Stimulated activated CD8-positive, alpha-beta memory T cell treated with anti-CD3 and anti-CD28 coated beads, Interleukin-2, amount 100 ng/mL, for 1 hour (primary cell): Measurements from ENCODE around the gene ARID5B.

Experiments used
- DNase-seq, 2 donors: peaks; one replicate each; pipeline ENCODE4 v3.0.0-alpha.2; 2020; ENCODE audit warnings: low read depth in 2 of 2

The ARID5B gene

DNA sequence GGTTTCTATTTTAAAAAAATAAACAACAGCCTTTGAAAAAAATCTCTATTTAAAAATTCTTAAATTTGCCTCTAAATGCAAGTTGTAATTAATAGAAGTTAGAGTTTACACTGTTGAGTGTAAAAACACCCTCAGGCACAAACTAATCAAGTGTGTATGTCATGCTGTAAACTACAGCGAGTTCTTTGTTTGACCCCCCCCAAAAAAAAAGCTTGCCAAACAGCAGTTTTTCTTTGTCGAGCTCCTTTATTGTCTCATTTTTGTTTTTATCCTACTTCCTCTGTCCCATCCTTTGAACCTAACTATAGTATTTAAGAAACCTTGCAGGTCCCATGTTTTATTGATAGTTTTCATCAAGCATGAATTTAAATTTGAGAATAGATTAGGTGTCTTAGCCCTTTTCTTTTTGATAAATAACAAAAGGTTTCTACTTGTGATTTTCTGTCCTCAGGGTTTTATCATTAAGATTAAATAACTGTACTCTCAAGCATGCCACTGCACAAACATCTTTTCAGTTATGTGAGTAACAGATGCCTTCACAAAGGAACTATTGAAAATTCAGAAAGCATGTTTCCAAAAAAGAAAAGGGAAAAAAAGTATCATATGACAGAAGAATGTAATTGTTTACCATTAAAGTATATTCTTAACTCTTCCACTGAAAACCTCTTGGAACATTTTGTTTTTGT lies 176.0 kb downstream of the ARID5B start:
- DNase-seq = no peak

DNA sequence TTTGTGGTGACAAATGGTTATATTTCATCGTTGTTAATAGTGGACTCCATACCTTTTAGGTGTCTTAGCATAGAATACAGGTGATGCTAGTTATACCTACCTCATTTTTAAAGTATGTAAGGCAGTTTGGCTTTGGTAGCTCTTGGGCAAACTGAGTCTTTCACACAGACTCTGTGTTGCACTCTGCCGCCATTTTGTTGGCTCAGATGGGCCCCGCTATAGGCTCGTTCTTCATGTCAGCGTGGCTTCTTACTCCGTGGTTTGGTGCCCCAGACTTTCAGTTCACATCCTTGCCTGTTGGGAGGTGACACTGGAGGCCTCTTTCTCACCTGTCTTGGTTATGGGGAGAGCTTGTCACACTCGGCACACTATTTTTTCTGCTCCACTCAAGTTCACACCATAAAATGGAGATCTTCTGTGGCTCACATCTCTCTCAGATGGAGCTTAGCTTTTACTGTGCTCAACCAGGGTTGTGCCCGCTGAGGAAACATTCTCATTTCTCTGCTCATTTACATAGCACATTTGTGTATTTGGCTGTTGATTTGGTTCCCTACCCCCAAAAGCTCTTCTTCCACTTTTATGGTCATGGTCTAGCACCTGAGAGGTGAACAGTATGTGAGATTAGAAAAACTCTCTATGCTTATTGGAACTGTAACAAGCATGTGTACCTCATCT lies 178.5 kb downstream of the ARID5B start:
- no peak for DNase-seq

DNA sequence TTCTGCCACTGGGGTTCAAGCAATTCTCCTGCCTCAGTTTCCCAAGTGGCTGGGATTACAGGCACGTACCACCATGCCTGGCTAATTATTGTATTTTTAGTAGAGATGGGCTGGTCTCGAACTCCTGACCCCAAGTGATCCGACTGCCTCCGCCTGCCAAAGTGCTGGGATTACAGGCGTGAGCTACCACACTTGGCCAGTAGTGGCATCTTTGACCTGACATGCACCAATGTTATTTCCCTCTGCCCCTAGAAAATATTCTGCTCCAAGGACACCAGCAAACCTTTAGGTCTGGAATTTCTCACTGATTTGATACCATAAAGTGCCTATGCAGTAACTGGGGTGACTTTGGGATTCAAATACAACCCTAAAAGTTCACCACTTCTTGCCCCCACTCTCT lies 179.4 kb downstream of the ARID5B start:
- no peak for DNase-seq

DNA sequence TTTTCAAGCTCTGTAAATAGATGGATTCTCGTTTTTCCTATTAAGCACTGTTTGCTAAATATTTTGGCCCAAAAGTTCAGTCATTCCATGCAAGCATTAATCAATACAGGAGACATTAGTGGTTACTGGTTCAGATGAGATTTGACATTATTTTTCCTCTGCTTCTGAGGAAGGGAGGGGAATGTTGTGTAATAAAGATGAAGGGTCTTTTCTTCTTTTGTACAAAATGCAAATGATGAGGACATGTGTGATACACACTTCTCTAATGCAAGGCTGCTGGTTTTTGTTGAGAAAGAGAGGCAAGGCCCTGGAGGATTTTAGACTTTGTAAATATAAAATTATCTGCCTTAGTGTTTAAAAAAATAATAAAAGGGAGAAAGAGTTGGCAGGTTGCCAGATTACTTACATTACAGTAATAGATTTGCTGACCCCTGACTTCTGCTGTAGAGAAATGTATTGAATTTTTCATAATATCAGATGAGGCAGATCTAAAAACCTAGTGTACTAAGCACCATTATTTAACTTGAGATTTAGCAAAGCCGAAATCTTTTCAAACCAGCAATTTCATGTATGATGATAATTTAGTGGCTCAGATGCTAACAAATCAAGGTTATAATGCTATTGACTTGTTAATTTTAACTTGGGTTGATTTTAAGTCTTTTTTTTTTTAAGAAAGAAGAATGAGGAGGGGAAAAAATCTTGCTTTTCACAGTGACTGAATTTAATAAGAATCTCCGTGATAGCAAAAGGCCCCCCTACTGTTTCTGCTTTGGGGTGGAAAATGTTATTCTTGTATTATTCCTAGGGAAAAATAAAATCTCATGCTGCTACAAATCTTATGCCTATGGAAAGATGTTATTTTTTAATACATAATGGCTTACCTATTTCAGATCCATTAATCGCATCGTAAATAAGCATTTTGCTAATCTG lies 180.1 kb downstream of the ARID5B start:
- DNase-seq = no peak

DNA sequence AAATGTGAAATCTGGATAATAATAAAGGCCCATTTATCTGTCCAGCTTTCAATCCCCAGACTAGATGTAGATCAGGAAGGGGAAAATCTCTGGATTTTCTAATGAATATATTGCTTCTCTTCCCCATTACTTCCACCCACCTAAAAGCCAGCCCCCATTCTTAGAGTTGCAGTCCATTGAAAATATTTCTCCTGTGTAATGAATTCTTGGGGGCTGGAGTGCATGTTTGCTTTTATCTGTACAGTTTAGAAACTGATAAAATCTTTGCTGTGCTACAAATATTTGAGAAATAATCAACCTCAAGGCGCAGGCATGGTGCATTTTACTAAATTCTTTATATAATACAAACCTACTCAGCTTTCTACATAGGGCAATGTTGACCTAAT lies 180.8 kb downstream of the ARID5B start:
- no peak for DNase-seq

DNA sequence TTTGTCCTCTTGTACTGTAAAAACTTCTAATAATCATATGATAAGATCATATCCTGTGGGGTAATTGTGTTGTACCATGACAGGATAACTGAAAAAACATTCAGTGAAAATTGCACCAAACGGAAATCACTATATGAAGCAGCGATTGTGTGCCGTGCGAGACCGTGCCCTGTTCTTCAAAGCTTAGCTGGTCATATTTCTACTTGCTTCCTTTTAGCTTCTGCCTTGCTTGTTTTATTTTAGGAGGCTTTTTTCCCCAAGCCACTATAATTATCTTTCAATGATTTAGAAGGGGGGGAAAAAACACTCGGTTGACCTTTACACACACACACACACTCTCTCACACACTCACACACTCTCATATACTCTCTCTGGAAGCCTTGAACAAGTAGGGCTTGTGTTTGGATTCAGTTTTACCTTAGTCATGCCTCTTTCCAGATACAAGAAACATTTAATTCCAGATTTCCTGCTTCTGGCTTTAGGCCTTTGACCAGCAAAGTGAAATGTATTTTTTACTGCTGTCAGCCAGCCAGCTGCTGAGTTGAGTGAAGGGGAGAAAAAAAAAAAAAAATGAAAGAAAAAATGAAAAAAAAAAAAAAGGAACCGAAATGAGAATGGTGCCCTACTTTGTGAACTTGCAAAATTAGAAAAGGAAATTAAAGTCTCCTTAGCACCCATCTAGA lies 181.4 kb downstream of the ARID5B start:
- no peak for DNase-seq

DNA sequence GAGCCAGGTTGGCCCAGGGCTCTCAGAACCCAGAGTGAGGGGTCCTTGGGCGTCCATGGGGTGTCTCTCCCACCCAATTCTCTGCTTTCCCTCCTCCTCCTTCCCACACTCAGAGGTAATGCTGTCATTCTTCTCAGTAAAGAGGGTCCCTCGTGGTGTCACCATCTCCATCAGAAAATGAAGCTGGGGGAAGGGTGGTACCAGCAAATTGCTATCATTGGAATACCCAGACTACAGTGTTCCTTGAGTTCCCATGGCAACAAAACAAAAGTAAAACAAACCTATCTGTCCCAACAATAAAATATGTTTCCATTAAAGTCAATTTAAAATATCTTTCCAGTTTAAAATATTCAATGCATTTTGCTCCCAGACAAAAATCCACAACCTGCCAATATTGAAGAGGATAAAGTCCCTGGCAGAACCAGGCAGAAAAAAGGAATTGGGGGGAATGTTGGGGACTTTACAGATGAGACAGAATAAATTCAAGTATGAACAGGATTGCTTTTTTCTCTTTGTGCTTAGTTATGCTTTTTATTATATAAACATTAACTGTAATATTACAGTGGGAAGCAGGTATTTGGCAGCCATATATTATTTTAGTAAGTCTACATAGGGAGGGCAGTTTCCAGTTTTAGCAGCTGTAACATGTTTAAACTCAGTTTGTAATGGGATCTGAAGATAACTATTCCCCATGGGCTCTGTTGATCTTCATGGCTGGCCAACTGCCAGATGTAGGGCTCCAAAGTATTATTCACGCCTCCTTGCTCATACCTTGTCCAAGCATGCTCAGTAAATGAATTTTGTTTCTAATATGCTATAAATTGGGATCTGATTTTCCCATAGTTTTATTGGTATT lies 182.1 kb downstream of the ARID5B start:
- DNase-seq = no peak

DNA sequence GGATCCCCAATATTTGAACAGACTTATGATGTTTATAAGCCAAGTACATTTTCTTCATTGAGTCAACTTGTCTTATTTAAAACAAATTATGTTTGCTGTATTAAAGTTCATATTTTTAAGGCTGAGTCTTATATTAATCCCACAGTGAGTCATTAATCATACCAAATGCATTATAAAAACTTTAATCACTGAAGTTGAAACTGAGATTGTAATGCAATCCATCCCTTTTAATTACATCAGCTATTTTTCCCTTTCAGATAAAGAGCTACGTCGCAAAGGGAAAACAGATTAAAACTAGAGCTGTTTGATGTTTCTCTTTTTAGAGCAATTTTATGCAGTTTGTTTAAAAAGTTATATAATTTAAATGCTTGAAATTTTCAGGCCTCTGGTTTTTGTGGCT lies 183.0 kb downstream of the ARID5B start:
- no peak for DNase-seq

DNA sequence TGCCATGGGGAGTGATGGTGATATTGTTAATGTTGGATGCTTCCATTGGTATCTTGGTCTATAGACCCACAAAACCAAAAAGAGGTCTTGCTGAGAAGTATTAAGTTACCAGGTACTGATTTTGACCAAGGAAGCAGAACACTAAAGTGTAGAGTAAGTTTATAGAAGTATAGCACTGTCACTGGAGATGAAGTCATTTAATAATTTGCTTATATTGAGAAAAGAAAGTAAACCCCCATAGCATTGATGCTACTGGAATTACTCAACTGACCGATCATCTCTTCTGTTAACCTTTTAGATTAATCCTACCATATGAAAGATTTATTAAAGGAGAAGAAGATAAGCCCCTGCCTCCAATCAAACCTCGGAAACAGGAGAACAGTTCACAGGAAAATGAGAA lies 183.9 kb downstream of the ARID5B start:
- no peak for DNase-seq

DNA sequence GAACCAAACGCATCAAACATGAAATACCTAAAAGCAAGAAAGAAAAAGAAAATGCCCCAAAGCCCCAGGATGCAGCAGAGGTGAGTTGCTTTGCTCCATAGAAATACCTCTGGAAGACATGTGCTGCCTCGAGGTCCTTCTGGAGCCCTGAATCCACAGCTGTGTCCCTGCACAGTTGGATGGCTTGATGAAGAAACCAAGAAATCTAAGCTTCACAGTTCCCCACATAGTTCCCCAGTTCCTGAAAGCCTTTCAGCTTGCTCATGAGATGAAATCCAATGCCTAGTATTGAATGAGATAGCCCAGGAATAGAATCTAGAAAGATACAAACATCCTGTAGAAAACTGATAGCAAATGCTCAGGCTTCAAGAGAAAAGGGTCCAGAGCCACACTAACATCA lies 184.3 kb downstream of the ARID5B start:
- DNase-seq = no peak

DNA sequence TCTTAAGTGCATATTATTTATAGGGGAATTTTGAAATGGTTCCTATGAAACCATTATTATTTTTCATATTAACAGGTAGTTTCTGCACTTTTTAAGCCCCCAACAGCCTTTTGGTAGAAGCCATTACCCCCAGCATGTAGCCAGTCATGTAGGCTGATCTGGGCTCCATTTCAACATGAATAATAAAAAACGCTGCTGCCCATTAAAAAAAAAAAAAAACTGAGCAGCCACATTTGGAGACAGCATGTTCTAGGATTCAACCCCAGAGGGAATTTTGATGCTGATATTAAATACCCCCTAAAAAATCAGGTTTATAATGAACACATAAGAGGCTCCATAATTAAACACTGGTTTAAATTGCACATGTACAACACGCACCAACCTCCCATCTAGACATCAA lies 185.8 kb downstream of the ARID5B start:
- no peak for DNase-seq

DNA sequence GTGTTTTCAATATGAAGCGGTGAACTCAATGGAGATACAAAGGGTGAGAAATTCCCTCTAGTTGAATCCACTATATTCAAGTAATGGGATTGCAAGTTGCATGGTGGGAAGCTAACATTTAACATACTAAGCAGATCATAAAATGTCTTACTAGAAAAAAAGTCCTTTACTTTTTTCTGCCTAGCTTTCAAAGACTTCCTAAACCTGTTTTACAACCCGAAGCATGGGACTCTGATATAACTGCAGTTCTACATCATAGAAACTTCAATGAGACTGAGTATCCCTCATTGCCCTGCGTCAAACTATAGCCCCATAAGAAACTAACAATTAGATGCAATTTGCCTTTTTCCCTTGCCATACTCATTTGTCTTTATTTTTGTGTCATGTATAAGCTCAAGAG lies 187.3 kb downstream of the ARID5B start:
- DNase-seq = no peak

DNA sequence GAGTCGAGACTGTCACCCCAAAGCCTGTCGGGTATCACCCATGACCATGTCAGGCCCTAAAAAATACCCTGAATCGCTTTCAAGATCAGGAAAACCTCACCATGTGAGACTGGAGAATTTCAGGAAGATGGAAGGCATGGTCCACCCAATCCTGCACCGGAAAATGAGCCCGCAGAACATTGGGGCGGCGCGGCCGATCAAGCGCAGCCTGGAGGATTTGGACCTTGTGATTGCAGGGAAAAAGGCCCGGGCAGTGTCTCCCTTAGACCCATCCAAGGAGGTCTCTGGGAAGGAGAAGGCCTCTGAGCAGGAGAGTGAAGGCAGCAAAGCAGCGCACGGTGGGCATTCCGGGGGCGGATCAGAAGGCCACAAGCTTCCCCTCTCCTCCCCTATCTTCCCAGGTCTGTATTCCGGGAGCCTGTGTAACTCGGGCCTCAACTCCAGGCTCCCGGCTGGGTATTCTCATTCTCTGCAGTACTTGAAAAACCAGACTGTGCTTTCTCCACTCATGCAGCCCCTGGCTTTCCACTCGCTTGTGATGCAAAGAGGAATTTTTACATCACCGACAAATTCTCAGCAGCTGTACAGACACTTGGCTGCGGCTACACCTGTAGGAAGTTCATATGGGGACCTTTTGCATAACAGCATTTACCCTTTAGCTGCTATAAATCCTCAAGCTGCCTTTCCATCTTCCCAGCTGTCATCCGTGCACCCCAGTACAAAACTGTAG lies 191.0 kb downstream of the ARID5B start:
- DNase-seq = no peak

DNA sequence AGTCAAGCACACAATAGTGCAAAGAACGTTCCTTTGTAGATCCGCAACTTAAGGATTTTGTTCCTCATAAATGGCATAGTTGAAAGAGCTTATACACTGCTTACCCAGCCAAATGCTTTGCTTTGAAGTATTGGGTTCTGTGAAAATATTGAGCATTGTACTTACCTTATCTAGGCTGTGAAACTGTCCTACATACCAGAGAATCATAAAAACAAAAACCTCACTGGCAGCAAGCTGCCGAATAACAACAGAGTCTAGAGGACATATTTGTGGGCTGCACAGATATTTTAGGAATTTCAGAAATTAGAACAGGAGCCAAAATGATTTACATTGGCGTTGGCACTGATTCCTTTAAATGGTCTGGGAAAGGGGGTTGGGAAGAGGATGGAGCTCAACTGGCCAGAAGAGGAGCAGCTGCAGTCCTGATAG lies 192.4 kb downstream of the ARID5B start:
- no peak for DNase-seq

DNA sequence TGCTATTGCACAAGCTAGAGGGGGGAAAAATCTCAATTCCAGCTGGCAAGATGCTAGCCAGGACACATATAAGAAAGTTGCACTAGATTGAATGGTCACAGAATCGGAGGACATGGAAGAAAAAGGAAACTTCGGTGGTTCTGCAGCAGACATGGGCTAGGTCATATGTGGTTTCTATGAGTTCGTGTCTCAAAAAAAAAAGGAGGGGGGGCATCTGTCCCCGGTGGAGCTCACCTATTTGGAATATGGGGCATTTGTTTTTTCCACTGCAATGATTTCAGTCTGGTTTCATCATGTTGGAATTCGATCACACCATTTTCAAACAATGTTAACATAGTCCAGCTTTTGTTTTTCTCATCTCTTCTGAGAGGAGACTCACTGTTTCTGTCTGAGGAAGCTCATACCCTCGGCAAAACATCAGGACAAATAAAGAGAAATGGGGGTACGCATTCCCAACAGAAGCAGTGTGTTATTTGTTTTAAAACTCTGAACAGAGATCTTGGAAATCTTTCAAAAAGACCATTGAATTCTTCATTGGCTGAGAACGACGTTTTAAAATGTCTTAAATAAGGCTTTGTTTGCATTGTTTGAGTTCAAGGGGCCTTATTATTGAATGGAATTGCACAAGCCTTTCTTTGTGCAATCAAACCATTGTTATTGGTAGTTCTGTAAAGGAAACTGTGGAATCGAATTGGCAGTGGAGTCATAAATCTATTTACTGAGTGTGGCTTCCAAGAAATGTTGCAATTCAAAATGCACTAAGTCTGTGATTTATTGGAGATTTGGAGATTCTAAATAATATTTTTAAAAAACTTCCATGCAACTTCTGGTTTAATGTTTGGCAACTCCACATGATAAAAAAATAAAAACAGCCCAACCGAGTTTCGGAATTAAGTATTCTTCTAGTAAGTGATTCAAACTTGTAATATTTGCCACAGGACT lies 194.0 kb downstream of the ARID5B start:
- no peak for DNase-seq

DNA sequence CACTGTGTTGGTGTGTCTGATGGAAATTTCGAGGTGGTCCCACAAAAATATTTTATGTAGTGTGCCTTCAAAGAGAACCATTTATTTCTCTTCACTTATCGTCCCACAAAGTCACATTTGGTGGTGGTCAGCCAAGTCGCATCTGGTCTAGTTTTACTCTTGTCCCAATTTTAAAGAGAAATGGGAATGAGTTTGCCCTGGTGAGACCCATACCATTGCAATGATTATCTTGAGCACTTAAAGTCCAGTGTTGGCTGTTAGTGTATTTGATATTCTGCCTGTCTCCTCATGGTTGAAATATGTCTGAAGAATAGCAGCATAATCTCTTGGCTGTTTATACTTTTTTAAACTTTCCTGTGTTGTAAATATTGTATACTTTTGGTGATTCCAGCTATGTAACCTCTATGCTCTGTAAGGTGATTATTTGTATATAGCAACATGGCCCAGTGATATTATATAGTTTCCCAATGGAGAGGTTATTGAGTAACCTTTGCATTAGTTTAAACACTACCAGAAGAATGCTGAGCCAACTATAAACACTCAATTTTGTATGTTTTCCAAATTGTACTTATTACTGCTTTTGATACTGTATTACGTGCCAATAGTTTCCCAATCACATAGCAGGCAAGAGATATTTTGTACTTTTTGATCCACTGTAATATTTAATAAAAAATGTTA lies 194.9 kb downstream of the ARID5B start:
- DNase-seq = no peak

DNA sequence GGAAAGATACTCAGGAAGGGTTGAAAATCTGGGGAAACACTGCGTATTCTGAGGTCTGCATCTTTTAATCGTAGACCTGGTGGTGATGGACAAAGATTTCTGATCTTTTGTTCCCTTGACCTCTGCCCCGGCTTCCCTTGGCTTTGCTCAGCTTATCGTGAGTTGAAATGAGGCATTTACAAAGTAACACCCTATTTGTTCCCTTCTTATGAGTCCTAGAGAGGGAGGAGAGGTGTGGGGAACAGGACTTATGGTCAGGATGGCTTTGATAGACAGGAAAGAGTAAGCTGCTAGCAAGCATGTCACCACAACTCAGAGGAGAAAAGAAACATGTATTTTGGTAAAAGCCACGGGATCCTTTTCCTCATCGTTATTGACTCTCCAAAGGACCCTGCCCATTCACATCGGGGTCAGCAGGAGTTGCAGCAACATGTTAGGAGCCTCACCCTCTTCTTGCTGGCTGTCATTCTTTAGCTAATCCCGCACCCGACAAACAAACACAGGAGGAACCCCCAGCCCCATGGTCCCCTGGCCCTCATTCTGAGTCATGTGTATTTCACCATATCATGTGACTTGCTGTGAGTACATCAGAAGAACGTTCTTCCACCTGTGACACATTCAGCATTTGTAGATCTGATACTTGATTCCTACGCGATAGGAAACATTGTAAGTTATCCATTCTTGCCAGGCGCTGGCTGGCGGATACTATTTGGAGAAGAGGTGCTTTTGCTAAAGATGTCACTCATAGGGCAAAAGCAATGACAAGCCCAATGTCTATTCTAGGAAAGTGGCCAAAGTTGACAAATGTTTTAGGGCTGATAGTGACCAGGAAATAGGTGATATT lies 197.0 kb downstream of the ARID5B start:
- no peak for DNase-seq

DNA sequence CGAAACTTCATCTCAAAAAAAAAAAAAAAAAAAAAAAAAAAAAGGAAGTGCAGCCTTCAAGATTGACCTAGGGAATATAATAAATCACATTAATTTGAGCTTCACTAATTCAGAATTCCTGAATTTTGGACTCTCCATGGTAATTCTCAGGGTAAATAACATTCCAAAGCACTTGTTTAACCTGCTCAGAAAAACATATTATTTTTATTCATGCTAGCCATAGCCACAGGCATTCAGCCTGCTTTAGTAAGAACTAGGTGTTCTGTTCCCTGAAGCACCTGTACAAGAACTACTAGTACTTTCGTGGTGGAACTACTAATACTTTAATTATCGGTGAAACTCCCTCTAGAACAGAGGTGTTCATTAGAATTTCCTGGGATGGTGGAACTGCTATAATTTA lies 197.8 kb downstream of the ARID5B start:
- DNase-seq = no peak
